MCF 10A (cell line): ENCODE data around the gene ZNF710. TPM values are rescaled to one million over a fixed set of nuclear protein-coding genes. Genes with fewer than 3 reads are reported as not detected.

Experiments used
- BruUV-seq: library from RNA; stranded (reverse); fragments of 400-500 nt; replicated peaks from 2 replicates; lab custom pipeline; 2021; lab: Mats Ljungman, UMichigan
- CTCF ChIA-PET: fragments of 300-600 bp; sonication (Branson Sonifier 250); formaldehyde crosslinking; extraction: SDS; loops from one replicate; lab custom pipeline; 2021; ENCODE audit warnings: antibody characterized with exemption, inconsistent platforms; lab: Yijun Ruan, JAX
- POLR2A ChIA-PET: fragments of 300-600, 350-650 bp; sonication (Branson Sonifier 250); formaldehyde crosslinking; extraction: SDS; loops from one replicate; lab custom pipeline; 2020; ENCODE audit warnings: antibody characterized with exemption, inconsistent platforms; lab: Yijun Ruan, JAX
- DNase-seq: peaks from one replicate; pipeline ENCODE4 v3.0.0-alpha.2; 2018; ENCODE audit not compliant: unreplicated experiment
- H3K27ac Mint-ChIP-seq: one replicate; pipeline ENCODE4 v1.8.0; 2022; ENCODE audit warnings: mild to moderate bottlenecking, low read depth, mixed read lengths; ENCODE audit not compliant: unreplicated experiment
- H3K27me3 Mint-ChIP-seq: one replicate; pipeline ENCODE4 v1.8.0; 2022; ENCODE audit warnings: mixed read lengths; ENCODE audit not compliant: insufficient read depth, unreplicated experiment
- H3K36me3 Mint-ChIP-seq: one replicate; pipeline ENCODE4 v1.8.0; 2022; ENCODE audit warnings: mild to moderate bottlenecking, moderate library complexity, mixed read lengths; ENCODE audit not compliant: insufficient read depth, unreplicated experiment
- H3K4me1 Mint-ChIP-seq: one replicate; pipeline ENCODE4 v1.8.0; 2022; ENCODE audit warnings: mixed read lengths; ENCODE audit not compliant: insufficient read depth, unreplicated experiment
- H3K4me3 Mint-ChIP-seq: one replicate; pipeline ENCODE4 v1.8.0; 2022; ENCODE audit warnings: mild to moderate bottlenecking, moderate library complexity, mixed read lengths; ENCODE audit not compliant: unreplicated experiment
- H3K9me3 Mint-ChIP-seq: one replicate; pipeline ENCODE4 v1.8.0; 2022; ENCODE audit warnings: mixed read lengths; ENCODE audit not compliant: unreplicated experiment
- intact Hi-C: fragments of 100-400 bp; cut with micrococcal nuclease; formaldehyde crosslinking; loops from 2 replicates; pipeline ENCODE4 v1.14.1; 2022
- total RNA-seq: library from RNA; stranded (reverse); gene quantifications from 2 replicates; pipeline ENCODE4 v1.2.3, GENCODE V29; 2022
- TF ChIP-seq, protein P1 (sequence below): fragments of 200-600 bp; IDR thresholded peaks from one replicate; pipeline ENCODE4 v1.8.0; 2022; ENCODE audit warnings: antibody characterized with exemption, mild to moderate bottlenecking; ENCODE audit not compliant: unreplicated experiment

ZNF710 gene
- total RNA-seq, 1 experiment from 2014 or later: 27.3 TPM

GRCh38 chr15:90114451-90114901 lies 113.4 kb downstream of the ZNF710 start:
- no peaks in the 10 kb centered on the region for H3K9me3 Mint-ChIP-seq
- intact Hi-C loops: no loop called here
- H3K36me3 Mint-ChIP-seq: no peaks in the 10 kb centered on the region
- BruUV-seq: no TSS peak
- no peak for DNase-seq
- TF ChIP-seq, protein P1, sequence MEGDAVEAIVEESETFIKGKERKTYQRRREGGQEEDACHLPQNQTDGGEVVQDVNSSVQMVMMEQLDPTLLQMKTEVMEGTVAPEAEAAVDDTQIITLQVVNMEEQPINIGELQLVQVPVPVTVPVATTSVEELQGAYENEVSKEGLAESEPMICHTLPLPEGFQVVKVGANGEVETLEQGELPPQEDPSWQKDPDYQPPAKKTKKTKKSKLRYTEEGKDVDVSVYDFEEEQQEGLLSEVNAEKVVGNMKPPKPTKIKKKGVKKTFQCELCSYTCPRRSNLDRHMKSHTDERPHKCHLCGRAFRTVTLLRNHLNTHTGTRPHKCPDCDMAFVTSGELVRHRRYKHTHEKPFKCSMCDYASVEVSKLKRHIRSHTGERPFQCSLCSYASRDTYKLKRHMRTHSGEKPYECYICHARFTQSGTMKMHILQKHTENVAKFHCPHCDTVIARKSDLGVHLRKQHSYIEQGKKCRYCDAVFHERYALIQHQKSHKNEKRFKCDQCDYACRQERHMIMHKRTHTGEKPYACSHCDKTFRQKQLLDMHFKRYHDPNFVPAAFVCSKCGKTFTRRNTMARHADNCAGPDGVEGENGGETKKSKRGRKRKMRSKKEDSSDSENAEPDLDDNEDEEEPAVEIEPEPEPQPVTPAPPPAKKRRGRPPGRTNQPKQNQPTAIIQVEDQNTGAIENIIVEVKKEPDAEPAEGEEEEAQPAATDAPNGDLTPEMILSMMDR: no peak
- no peak overlapping the region for H3K27ac Mint-ChIP-seq
- no peaks in the 10 kb centered on the region for H3K4me1 Mint-ChIP-seq
- peaks cover 7% of the 10 kb centered on the region for H3K27me3 Mint-ChIP-seq
- POLR2A ChIA-PET: no interaction called here
- CTCF ChIA-PET: interaction anchor here (0.7 kb wide), 2 partner anchors 217 to 240 kb away, joined by 3 to 4 read pairs; no protein-coding TSS in a partner anchor
- no peak overlapping the region for H3K4me3 Mint-ChIP-seq

DNA sequence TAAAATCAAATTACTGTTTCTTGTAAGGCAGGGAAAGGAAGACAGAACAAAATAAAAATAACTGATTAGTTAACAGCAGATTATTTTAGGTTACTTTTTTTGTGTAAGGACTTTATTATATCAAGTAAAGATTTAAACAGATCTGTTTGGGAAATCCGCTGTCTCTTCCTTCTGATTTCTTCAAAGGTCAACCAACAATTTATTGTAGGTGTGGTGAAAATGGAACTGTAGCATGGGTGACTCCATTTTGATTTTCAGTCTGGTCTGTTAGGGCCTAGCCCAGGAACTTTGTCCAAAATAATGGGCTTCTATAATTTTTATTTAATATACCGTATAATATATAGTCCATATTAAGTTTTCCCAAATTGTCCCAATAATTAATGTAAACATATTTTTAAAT lies 114.7 kb downstream of the ZNF710 start:
- H3K4me3 Mint-ChIP-seq: no peak overlapping the region
- H3K36me3 Mint-ChIP-seq: no peaks in the 10 kb centered on the region
- no TSS peak for BruUV-seq
- TF ChIP-seq, protein P1: no peak
- no peaks in the 10 kb centered on the region for H3K9me3 Mint-ChIP-seq
- CTCF ChIA-PET: no interaction called here
- H3K4me1 Mint-ChIP-seq: no peaks in the 10 kb centered on the region
- intact Hi-C loops: no loop called here
- H3K27me3 Mint-ChIP-seq: peaks cover 11% of the 10 kb centered on the region
- no peak overlapping the region for H3K27ac Mint-ChIP-seq
- DNase-seq: no peak
- POLR2A ChIA-PET: no interaction called here

DNA sequence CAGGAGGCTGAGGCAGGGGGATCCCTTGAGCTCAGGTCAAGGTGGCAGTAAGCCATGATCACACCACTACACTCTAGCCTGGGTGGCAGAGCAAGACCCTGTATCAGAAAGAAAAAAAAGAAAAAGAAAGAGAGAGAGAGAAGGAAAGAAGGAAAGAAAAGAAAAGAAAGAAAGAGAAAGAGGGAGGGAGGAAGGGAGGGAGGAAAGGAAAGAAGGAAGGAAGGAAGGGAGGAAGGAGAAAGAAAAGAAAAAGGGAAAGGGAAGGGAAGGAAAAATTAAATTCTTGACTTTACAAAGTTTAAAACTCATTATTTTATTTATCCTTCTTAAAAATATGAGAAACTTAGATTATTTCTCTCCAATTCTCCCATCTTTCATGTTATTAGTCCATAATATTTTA lies 118.2 kb downstream of the ZNF710 start:
- ChIA-PET CTCF (interaction anchor here (0.6 kb wide), 1 partner anchor 27 kb away, joined by 3 read pairs; no protein-coding TSS in a partner anchor), POLR2A (interaction anchor here (1.3 kb wide), 1 partner anchor 12 kb away, joined by 3 read pairs; no protein-coding TSS in a partner anchor)
- TF ChIP-seq, protein P1: no peak
- no peaks in the 10 kb centered on the region for H3K4me1 Mint-ChIP-seq
- no peak overlapping the region for H3K27ac Mint-ChIP-seq
- no peaks in the 10 kb centered on the region for H3K36me3 Mint-ChIP-seq
- intact Hi-C loops: no loop called here
- BruUV-seq: no TSS peak
- H3K27me3 Mint-ChIP-seq: peaks cover 11% of the 10 kb centered on the region
- H3K9me3 Mint-ChIP-seq: no peaks in the 10 kb centered on the region
- H3K4me3 Mint-ChIP-seq: no peak overlapping the region
- no peak for DNase-seq

GRCh38 chr15:90121086-90121485 lies 120.0 kb downstream of the ZNF710 start:
- H3K27ac Mint-ChIP-seq: no peak overlapping the region
- no peaks in the 10 kb centered on the region for H3K36me3 Mint-ChIP-seq
- no TSS peak for BruUV-seq
- H3K4me3 Mint-ChIP-seq: no peak overlapping the region
- no peaks in the 10 kb centered on the region for H3K4me1 Mint-ChIP-seq
- CTCF ChIA-PET: no interaction called here
- intact Hi-C loops: no loop called here
- POLR2A ChIA-PET: no interaction called here
- TF ChIP-seq, protein P1: no peak
- peaks cover 11% of the 10 kb centered on the region for H3K27me3 Mint-ChIP-seq
- no peak for DNase-seq
- H3K9me3 Mint-ChIP-seq: no peaks in the 10 kb centered on the region
